ENCODE results near the gene FOXP1.

Gene FOXP1

DNA sequence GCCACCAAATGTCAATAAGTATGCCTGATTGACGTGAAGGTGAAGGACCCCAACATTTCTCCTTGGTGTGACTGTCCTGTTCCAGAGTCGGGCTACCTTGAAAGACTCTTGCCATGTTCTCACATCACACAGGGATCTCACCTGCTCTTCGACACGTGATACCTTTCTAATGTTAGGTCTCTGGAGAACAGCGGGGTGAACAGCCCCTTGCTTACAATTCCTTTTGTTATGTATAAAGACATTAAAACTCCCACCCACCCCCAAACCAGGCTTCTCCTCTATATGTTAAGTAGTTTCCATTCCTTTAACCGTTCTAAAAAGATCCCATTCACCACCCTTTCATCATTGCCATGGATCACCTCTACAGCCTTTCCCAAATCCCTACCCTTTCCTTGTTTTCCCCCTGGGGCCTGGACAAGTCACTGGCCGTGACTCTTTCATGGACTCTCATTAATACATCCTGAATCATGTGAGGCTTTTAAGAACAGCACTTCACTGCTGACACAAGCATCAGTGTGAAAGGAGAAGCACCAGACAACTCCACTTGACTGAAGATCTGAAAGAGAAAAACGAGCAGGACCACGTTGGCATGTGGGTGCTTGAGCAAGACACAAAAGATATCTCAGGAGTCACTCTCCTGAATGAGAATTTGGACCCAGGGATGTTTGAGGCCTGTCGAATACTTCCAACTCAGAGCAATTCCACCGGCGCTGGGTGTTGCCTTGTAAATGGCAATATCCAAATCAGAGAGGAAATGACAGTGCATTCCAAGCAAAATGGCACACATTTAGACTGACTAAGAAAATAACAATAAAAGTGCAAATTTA, 115.0 kb downstream of the FOXP1 start:
- TF ChIP-seq, protein P1, sequence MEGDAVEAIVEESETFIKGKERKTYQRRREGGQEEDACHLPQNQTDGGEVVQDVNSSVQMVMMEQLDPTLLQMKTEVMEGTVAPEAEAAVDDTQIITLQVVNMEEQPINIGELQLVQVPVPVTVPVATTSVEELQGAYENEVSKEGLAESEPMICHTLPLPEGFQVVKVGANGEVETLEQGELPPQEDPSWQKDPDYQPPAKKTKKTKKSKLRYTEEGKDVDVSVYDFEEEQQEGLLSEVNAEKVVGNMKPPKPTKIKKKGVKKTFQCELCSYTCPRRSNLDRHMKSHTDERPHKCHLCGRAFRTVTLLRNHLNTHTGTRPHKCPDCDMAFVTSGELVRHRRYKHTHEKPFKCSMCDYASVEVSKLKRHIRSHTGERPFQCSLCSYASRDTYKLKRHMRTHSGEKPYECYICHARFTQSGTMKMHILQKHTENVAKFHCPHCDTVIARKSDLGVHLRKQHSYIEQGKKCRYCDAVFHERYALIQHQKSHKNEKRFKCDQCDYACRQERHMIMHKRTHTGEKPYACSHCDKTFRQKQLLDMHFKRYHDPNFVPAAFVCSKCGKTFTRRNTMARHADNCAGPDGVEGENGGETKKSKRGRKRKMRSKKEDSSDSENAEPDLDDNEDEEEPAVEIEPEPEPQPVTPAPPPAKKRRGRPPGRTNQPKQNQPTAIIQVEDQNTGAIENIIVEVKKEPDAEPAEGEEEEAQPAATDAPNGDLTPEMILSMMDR (IDR thresholded peaks at IDR 0.05; ENCODE audit: insufficient read depth, low read depth, low read length, missing control alignments) = no peak
- H3K4me3 ChIP-seq (ENCODE audit: low read length) = no peak overlapping the region
- no peak for DNase-seq (ENCODE audit: low read depth)

DNA sequence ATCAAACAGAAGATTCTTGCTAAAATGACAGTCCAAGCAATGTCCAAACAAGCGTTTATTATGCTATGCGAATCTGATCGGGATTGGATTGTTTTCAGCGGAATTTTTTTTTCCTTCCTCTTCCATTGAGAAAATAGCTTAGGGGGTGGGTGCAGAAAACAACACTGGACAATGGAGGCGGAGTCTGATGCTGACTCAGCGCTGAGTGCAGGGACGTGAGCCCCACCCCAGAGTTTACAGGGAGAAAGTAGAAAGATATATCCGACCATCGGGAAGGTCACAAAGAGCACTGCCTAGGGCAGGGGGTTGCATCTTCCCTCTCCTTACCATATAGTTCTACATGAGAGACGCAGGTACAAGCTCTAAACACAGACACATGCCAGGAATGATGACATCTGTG, 117.0 kb downstream of the FOXP1 start:
- no peak overlapping the region for H3K4me3 ChIP-seq (ENCODE audit: low read length)
- peak; percentile 63 for DNase-seq (ENCODE audit: low read depth)

GRCh38 chr3:71465371-71466036, 118.0 kb downstream of the FOXP1 start:
- H3K4me3 ChIP-seq (ENCODE audit: low read length) = no peak overlapping the region
- DNase-seq (ENCODE audit: low read depth) = no peak
- TF ChIP-seq, protein P1 (IDR thresholded peaks at IDR 0.05; ENCODE audit: insufficient read depth, low read depth, low read length, missing control alignments) = no peak

More for the DNA sequence above, 117.0 kb downstream of the FOXP1 start:
- TF ChIP-seq, protein P1 (IDR thresholded peaks at IDR 0.05; ENCODE audit: insufficient read depth, low read depth, low read length, missing control alignments) = no peak

- TF ChIP-seq, protein P1 (IDR thresholded peaks at IDR 0.05; ENCODE audit: insufficient read depth, low read depth, low read length, missing control alignments) = no peak
- no peak overlapping the region for H3K4me3 ChIP-seq (ENCODE audit: low read length)
- DNase-seq (ENCODE audit: low read depth) = no peak
Measured at GRCh38 chr3:71464613-71465012, 118.9 kb downstream of the FOXP1 start.

- H3K4me3 ChIP-seq (ENCODE audit: low read length) = no peak overlapping the region
- peak; percentile 23 for DNase-seq (ENCODE audit: low read depth)
- TF ChIP-seq, protein P1 (IDR thresholded peaks at IDR 0.05; ENCODE audit: insufficient read depth, low read depth, low read length, missing control alignments) = no peak
Measured at GRCh38 chr3:71463617-71464016, 119.9 kb downstream of the FOXP1 start.

- H3K4me3 ChIP-seq (ENCODE audit: low read length) = no peak overlapping the region
- TF ChIP-seq, protein P1 (IDR thresholded peaks at IDR 0.05; ENCODE audit: insufficient read depth, low read depth, low read length, missing control alignments) = no peak
- DNase-seq (ENCODE audit: low read depth) = no peak
Measured at GRCh38 chr3:71462586-71462985, 120.9 kb downstream of the FOXP1 start.

Data from epithelial cell of esophagus (primary cell).